Activated naive CD4-positive, alpha-beta T cell treated with anti-CD3 and anti-CD28 coated beads, Interleukin-2, amount 10 ng/mL, durations not matched to agents 7 days and 5 days (primary cell): Measurements from ENCODE around the gene RARRES1.
"Not testable (repeated sequence)": the region's sequence is repeated elsewhere in the genome, so short reads cannot be mapped to it uniquely, and the experiment has no call there.

Experiments
- CTCF ChIA-PET: fragments of 350-600 bp; sonication (Branson Sonifier 250); formaldehyde crosslinking; loops from one replicate; lab custom pipeline; 2021; ENCODE audit warnings: antibody characterized with exemption; lab: Charles Lee
- DNase-seq: peaks from one replicate; pipeline ENCODE4 v3.0.0-alpha.2; 2020
- H3K27ac Mint-ChIP-seq: one replicate; pipeline ENCODE4 v1.8.0; 2021; ENCODE audit warnings: mild to moderate bottlenecking, moderate library complexity, mixed read lengths
- H3K27me3 Mint-ChIP-seq: one replicate; pipeline ENCODE4 v1.8.0; 2021; ENCODE audit warnings: mild to moderate bottlenecking, mixed read lengths
- H3K36me3 Mint-ChIP-seq: one replicate; pipeline ENCODE4 v1.8.0; 2021; ENCODE audit warnings: mixed read lengths
- H3K4me1 Mint-ChIP-seq: one replicate; pipeline ENCODE4 v1.8.0; 2021; ENCODE audit warnings: mixed read lengths
- H3K4me3 Mint-ChIP-seq: one replicate; pipeline ENCODE4 v1.8.0; 2021; ENCODE audit warnings: mild to moderate bottlenecking, moderate library complexity, mixed read lengths
- H3K9me3 Mint-ChIP-seq: one replicate; pipeline ENCODE4 v1.8.0; 2021; ENCODE audit warnings: mixed read lengths

RARRES1 gene

GRCh38 chr3:158712443-158712842, 19.8 kb downstream of the RARRES1 start:
- Mint-ChIP-seq H3K27ac (no peak overlapping the region), H3K4me3 (no peak overlapping the region), H3K9me3 (no peaks in the 10 kb centered on the region), H3K4me1 (peaks cover 3% of the 10 kb centered on the region), H3K27me3 (no peaks in the 10 kb centered on the region), H3K36me3 (peaks cover 18% of the 10 kb centered on the region)
- DNase-seq = no peak
- CTCF ChIA-PET = interaction anchor here (1.7 to 2.7 kb wide), 2 partner anchors 15 to 82 kb away, joined by 7 to 11 read pairs; no protein-coding TSS in a partner anchor

GRCh38 chr3:158711886-158712285, 20.4 kb downstream of the RARRES1 start:
- Mint-ChIP-seq H3K4me1 (peaks cover 3% of the 10 kb centered on the region), H3K27me3 (no peaks in the 10 kb centered on the region), H3K27ac (no peak overlapping the region), H3K36me3 (peaks cover 21% of the 10 kb centered on the region), H3K9me3 (no peaks in the 10 kb centered on the region), H3K4me3 (no peak overlapping the region)
- DNase-seq = no peak
- CTCF ChIA-PET = no interaction called here

- Mint-ChIP-seq H3K27ac (no peak overlapping the region), H3K9me3 (no peaks in the 10 kb centered on the region), H3K36me3 (peaks cover 21% of the 10 kb centered on the region), H3K27me3 (no peaks in the 10 kb centered on the region), H3K4me1 (peaks cover 3% of the 10 kb centered on the region), H3K4me3 (no peak overlapping the region)
- DNase-seq = no peak
- CTCF ChIA-PET = no interaction called here
These were observed 21.7 kb downstream of the RARRES1 start for GRCh38 chr3:158710601-158711000.

- Mint-ChIP-seq H3K27me3 (no peaks in the 10 kb centered on the region), H3K4me3 (no peak overlapping the region), H3K9me3 (no peaks in the 10 kb centered on the region), H3K36me3 (peaks cover 21% of the 10 kb centered on the region), H3K4me1 (peaks cover 3% of the 10 kb centered on the region), H3K27ac (no peak overlapping the region)
- no peak for DNase-seq
- CTCF ChIA-PET = interaction anchor here (1.7 kb wide), 1 partner anchor 18 kb away, joined by 4 read pairs; no protein-coding TSS in a partner anchor
These were observed 22.6 kb downstream of the RARRES1 start for GRCh38 chr3:158709666-158710083.

GRCh38 chr3:158703566-158703965, 28.7 kb downstream of the RARRES1 start:
- H3K4me1 Mint-ChIP-seq = peaks cover 5% of the 10 kb centered on the region
- DNase-seq = no peak
- H3K36me3 Mint-ChIP-seq = peaks cover 10% of the 10 kb centered on the region
- H3K27ac Mint-ChIP-seq = no peak overlapping the region
- H3K27me3 Mint-ChIP-seq = no peaks in the 10 kb centered on the region
- H3K9me3 Mint-ChIP-seq = no peaks in the 10 kb centered on the region
- no peak overlapping the region for H3K4me3 Mint-ChIP-seq
- CTCF ChIA-PET = interaction anchor here (0.9 to 1.8 kb wide), 2 partner anchors 12 to 86 kb away, joined by 3 to 6 read pairs; no protein-coding TSS in a partner anchor

GRCh38 chr3:158702815-158703481, 29.3 kb downstream of the RARRES1 start:
- Mint-ChIP-seq H3K27me3 (no peaks in the 10 kb centered on the region), H3K9me3 (no peaks in the 10 kb centered on the region), H3K4me1 (peaks cover 5% of the 10 kb centered on the region), H3K27ac (no peak overlapping the region), H3K36me3 (peaks cover 5% of the 10 kb centered on the region), H3K4me3 (no peak overlapping the region)
- DNase-seq = no peak
- CTCF ChIA-PET = interaction anchor here (0.9 to 1.8 kb wide), 2 partner anchors 12 to 86 kb away, joined by 3 to 6 read pairs; no protein-coding TSS in a partner anchor

GRCh38 chr3:158701420-158702065, 30.7 kb downstream of the RARRES1 start:
- Mint-ChIP-seq H3K4me3 (no peak overlapping the region), H3K27me3 (no peaks in the 10 kb centered on the region), H3K9me3 (no peaks in the 10 kb centered on the region), H3K36me3 (peaks cover 2% of the 10 kb centered on the region), H3K27ac (no peak overlapping the region), H3K4me1 (peaks cover 5% of the 10 kb centered on the region)
- DNase-seq = no peak
- CTCF ChIA-PET = no interaction called here

GRCh38 chr3:158700559-158700958, 31.7 kb downstream of the RARRES1 start:
- peaks cover 2% of the 10 kb centered on the region for H3K36me3 Mint-ChIP-seq
- H3K27me3 Mint-ChIP-seq = no peaks in the 10 kb centered on the region
- no peak for DNase-seq
- no peak overlapping the region for H3K27ac Mint-ChIP-seq
- H3K9me3 Mint-ChIP-seq = no peaks in the 10 kb centered on the region
- no peak overlapping the region for H3K4me3 Mint-ChIP-seq
- CTCF ChIA-PET = no interaction called here
- H3K4me1 Mint-ChIP-seq = peaks cover 5% of the 10 kb centered on the region

GRCh38 chr3:158696618-158697017, 35.6 kb downstream of the RARRES1 start:
- no peak overlapping the region for H3K27ac Mint-ChIP-seq
- H3K27me3 Mint-ChIP-seq = no peaks in the 10 kb centered on the region
- H3K36me3 Mint-ChIP-seq = peaks cover 17% of the 10 kb centered on the region
- DNase-seq = no peak
- no peaks in the 10 kb centered on the region for H3K4me1 Mint-ChIP-seq
- no peaks in the 10 kb centered on the region for H3K9me3 Mint-ChIP-seq
- H3K4me3 Mint-ChIP-seq = no peak overlapping the region
- CTCF ChIA-PET = no interaction called here

- not testable (repeated sequence) for H3K27ac Mint-ChIP-seq, H3K9me3 Mint-ChIP-seq, DNase-seq, H3K27me3 Mint-ChIP-seq, H3K4me1 Mint-ChIP-seq, H3K4me3 Mint-ChIP-seq
- CTCF ChIA-PET = interaction anchor here (1.8 kb wide), 1 partner anchor 50 kb away, joined by 6 read pairs; the partner anchor contains the start of gene GFM1
- H3K36me3 Mint-ChIP-seq = peaks cover 21% of the 10 kb centered on the region
These were observed 38.3 kb downstream of the RARRES1 start for GRCh38 chr3:158693866-158694456.

- no peak overlapping the region for H3K27ac Mint-ChIP-seq
- H3K36me3 Mint-ChIP-seq = peaks cover 7% of the 10 kb centered on the region
- no peak overlapping the region for H3K4me3 Mint-ChIP-seq
- DNase-seq = no peak
- H3K9me3 Mint-ChIP-seq = no peaks in the 10 kb centered on the region
- no peaks in the 10 kb centered on the region for H3K27me3 Mint-ChIP-seq
- H3K4me1 Mint-ChIP-seq = no peaks in the 10 kb centered on the region
- CTCF ChIA-PET = no interaction called here
These were observed 47.1 kb downstream of the RARRES1 start for GRCh38 chr3:158685159-158685558.

- no peak overlapping the region for H3K4me3 Mint-ChIP-seq
- CTCF ChIA-PET = interaction anchor here (0.6 to 0.9 kb wide), 2 partner anchors 108 to 1207 kb away, joined by 3 to 4 read pairs; no protein-coding TSS in a partner anchor
- no peaks in the 10 kb centered on the region for H3K27me3 Mint-ChIP-seq
- no peak for DNase-seq
- no peaks in the 10 kb centered on the region for H3K4me1 Mint-ChIP-seq
- no peak overlapping the region for H3K27ac Mint-ChIP-seq
- no peaks in the 10 kb centered on the region for H3K9me3 Mint-ChIP-seq
- peaks cover 7% of the 10 kb centered on the region for H3K36me3 Mint-ChIP-seq
These were observed 48.9 kb downstream of the RARRES1 start for GRCh38 chr3:158683230-158683962.

GRCh38 chr3:158680861-158681260, 51.4 kb downstream of the RARRES1 start:
- no peaks in the 10 kb centered on the region for H3K27me3 Mint-ChIP-seq
- no peaks in the 10 kb centered on the region for H3K4me1 Mint-ChIP-seq
- H3K9me3 Mint-ChIP-seq = no peaks in the 10 kb centered on the region
- no peak overlapping the region for H3K4me3 Mint-ChIP-seq
- H3K36me3 Mint-ChIP-seq = peaks cover 7% of the 10 kb centered on the region
- DNase-seq = no peak
- CTCF ChIA-PET = interaction anchor here (0.9 kb wide), 1 partner anchor 47 kb away, joined by 3 read pairs; no protein-coding TSS in a partner anchor
- H3K27ac Mint-ChIP-seq = no peak overlapping the region

- CTCF ChIA-PET = interaction anchor here (1.1 to 2.5 kb wide), 3 partner anchors 8 to 112 kb away, joined by 3 to 12 read pairs (median 4); no protein-coding TSS in a partner anchor
- no peaks in the 10 kb centered on the region for H3K27me3 Mint-ChIP-seq
- DNase-seq = no peak
- H3K27ac Mint-ChIP-seq = no peak overlapping the region
- no peaks in the 10 kb centered on the region for H3K4me1 Mint-ChIP-seq
- peaks cover 6% of the 10 kb centered on the region for H3K36me3 Mint-ChIP-seq
- no peak overlapping the region for H3K4me3 Mint-ChIP-seq
- H3K9me3 Mint-ChIP-seq = no peaks in the 10 kb centered on the region
These were observed 52.7 kb downstream of the RARRES1 start for GRCh38 chr3:158679547-158680000.
